ENCODE measurements around the gene DCST1. TPM values are rescaled to one million over a fixed set of nuclear protein-coding genes. Genes with fewer than 3 reads are reported as not detected.

The DCST1 gene
- total RNA-seq, 1 donor from 2014 or later = not detected

DNA sequence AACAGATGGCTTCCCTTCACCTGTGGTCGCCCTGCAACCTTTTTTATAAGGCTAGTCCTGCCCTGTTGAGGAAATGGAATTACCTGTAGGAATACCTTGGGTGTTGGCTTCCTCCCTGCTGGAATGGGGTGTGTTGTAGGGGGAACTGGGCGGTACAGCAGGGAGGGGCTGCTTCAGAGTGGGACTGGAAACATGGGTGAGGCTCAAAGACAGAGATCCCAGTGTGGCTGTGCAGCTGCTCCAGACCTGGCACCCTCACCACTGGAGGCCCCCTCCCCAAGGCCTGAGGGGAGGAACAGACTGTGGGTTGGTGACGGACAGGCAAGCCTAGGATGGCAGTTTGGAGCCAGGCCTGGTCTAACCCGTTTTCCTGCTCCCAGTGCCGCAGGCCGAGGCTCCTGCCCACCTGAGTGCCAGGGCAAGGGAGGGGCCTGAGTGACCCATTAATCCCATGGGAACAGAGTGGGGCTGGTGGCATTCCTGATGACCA is 49.5 kb downstream of the DCST1 start:
- DNase-seq (ENCODE audit: extremely low spot score, unreplicated experiment) = no peak
- no peaks in the 10 kb centered on the region for H3K9me3 Mint-ChIP-seq
- no peaks in the 10 kb centered on the region for H3K36me3 Mint-ChIP-seq
- H3K4me1 Mint-ChIP-seq (ENCODE audit: unreplicated experiment) = peaks cover 31% of the 10 kb centered on the region
- H3K27me3 Mint-ChIP-seq = peaks cover 48% of the 10 kb centered on the region
- H3K27ac Mint-ChIP-seq = peak overlapping the region; percentile 88
- TF ChIP-seq CTCF (conservative IDR thresholded peaks at IDR 0.05) = no peak
- H3K4me3 Mint-ChIP-seq = peak overlapping the region; percentile 81

- H3K36me3 Mint-ChIP-seq = no peaks in the 10 kb centered on the region
- peaks cover 31% of the 10 kb centered on the region for H3K4me1 Mint-ChIP-seq (ENCODE audit: unreplicated experiment)
- peaks cover 44% of the 10 kb centered on the region for H3K27me3 Mint-ChIP-seq
Measured at GRCh38 chr1:155083865-155084721, 50.5 kb downstream of the DCST1 start.

GRCh38 chr1:155084722-155085503 is 51.3 kb downstream of the DCST1 start:
- H3K4me1 Mint-ChIP-seq (ENCODE audit: unreplicated experiment) = peaks cover 25% of the 10 kb centered on the region
- no peaks in the 10 kb centered on the region for H3K36me3 Mint-ChIP-seq
- H3K9me3 Mint-ChIP-seq = no peaks in the 10 kb centered on the region
- H3K4me3 Mint-ChIP-seq = peak overlapping the region; percentile 95
- peak overlapping the region; percentile 95 for H3K27ac Mint-ChIP-seq
- peak; percentile 91 for TF ChIP-seq CTCF (conservative IDR thresholded peaks at IDR 0.05)
- H3K27me3 Mint-ChIP-seq = peaks cover 36% of the 10 kb centered on the region
- peak; percentile 95 for DNase-seq (ENCODE audit: extremely low spot score, unreplicated experiment)

More at GRCh38 chr1:155083865-155084721, 50.5 kb downstream of the DCST1 start:
- no peak for TF ChIP-seq CTCF (conservative IDR thresholded peaks at IDR 0.05)
- H3K27ac Mint-ChIP-seq = peak overlapping the region; percentile 95
- DNase-seq (ENCODE audit: extremely low spot score, unreplicated experiment) = no peak
- H3K4me3 Mint-ChIP-seq = peak overlapping the region; percentile 95
- no peaks in the 10 kb centered on the region for H3K9me3 Mint-ChIP-seq

DNA sequence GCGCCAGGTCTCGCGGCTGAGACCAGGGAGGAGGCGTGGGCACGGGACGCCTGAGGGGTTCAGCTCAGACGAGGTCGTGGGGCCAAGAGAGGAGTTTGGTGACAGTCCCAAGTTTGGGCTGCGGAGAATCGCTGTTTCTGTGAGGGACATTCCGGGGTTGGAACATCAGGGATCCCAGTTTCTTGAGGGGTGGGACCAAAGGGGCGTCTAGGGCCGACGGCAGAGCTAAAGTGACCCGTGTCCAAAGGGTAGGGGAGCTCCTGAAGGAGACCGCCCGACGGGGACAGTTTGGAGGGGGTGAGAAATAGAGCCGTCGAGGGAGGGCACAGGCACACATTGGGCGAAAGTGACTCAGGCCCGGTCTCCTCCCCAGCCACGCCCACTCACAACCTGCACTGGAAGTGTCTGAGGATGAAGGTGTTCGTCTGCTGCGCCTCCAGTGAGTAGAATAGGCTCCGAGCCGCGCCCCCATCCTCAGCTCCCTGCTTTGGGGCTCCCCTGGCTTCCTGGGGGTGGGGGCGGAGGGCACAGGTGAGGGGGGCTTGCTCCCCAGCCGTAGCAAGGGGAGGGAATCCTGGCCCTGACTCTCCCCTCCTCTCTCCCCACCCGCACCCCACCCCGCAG is 52.0 kb downstream of the DCST1 start:
- peaks cover 25% of the 10 kb centered on the region for H3K4me1 Mint-ChIP-seq (ENCODE audit: unreplicated experiment)
- TF ChIP-seq CTCF (conservative IDR thresholded peaks at IDR 0.05) = no peak
- peak; percentile 73 for DNase-seq (ENCODE audit: extremely low spot score, unreplicated experiment)
- no peaks in the 10 kb centered on the region for H3K36me3 Mint-ChIP-seq
- peak overlapping the region; percentile 95 for H3K4me3 Mint-ChIP-seq
- no peaks in the 10 kb centered on the region for H3K9me3 Mint-ChIP-seq
- H3K27ac Mint-ChIP-seq = peak overlapping the region; percentile 95
- peaks cover 35% of the 10 kb centered on the region for H3K27me3 Mint-ChIP-seq

- peaks cover 31% of the 10 kb centered on the region for H3K27me3 Mint-ChIP-seq
- DNase-seq (ENCODE audit: extremely low spot score, unreplicated experiment) = peak; percentile 86
- peaks cover 26% of the 10 kb centered on the region for H3K4me1 Mint-ChIP-seq (ENCODE audit: unreplicated experiment)
- H3K9me3 Mint-ChIP-seq = no peaks in the 10 kb centered on the region
- H3K4me3 Mint-ChIP-seq = peak overlapping the region; percentile 69
- H3K27ac Mint-ChIP-seq = no peak overlapping the region
- no peaks in the 10 kb centered on the region for H3K36me3 Mint-ChIP-seq
- TF ChIP-seq CTCF (conservative IDR thresholded peaks at IDR 0.05) = peak; percentile 98
Measured at GRCh38 chr1:155086128-155086741, 52.6 kb downstream of the DCST1 start.

Data from type B pancreatic cell (in vitro differentiated cells).